ENCODE measurements around the gene XPO5.

DNA sequence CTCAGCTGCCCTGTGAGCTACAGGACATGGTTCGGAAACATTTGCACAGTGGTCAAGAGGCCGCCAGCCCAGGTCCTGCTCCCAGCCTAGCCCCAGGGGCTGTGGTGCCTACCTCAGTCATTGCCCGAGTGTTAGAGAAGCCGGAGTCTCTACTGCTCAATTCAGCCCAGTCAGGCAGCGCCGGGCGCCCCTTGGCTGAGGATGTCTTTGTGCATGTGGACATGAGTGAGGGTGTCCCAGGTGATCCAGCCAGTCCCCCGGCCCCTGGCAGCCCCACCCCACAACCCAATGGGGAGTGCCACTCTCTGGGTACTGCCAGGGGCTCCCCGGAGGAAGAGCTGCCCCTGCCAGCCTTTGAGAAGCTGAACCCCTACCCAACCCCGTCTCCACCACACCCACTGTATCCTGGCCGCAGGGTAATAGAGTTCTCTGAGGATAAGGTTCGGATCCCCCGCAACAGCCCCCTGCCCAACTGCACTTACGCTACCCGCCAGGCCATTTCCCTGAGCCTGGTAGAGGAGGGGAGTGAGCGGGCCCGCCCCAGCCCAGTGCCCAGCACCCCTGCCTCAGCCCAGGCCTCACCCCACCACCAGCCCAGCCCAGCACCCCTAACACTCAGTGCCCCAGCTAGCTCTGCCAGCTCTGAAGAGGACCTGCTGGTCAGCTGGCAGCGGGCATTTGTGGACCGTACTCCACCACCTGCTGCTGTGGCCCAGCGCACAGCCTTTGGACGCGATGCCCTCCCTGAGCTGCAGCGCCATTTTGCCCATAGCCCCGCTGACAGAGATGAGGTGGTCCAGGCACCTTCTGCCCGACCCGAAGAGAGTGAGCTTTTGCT, 70.9 kb downstream of the XPO5 start:
- TF ChIP-seq, protein P1, sequence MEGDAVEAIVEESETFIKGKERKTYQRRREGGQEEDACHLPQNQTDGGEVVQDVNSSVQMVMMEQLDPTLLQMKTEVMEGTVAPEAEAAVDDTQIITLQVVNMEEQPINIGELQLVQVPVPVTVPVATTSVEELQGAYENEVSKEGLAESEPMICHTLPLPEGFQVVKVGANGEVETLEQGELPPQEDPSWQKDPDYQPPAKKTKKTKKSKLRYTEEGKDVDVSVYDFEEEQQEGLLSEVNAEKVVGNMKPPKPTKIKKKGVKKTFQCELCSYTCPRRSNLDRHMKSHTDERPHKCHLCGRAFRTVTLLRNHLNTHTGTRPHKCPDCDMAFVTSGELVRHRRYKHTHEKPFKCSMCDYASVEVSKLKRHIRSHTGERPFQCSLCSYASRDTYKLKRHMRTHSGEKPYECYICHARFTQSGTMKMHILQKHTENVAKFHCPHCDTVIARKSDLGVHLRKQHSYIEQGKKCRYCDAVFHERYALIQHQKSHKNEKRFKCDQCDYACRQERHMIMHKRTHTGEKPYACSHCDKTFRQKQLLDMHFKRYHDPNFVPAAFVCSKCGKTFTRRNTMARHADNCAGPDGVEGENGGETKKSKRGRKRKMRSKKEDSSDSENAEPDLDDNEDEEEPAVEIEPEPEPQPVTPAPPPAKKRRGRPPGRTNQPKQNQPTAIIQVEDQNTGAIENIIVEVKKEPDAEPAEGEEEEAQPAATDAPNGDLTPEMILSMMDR (optimal IDR thresholded peaks at IDR 0.05 in 1 of 3, IDR thresholded peaks at IDR 0.05 in 1 of 3, conservative IDR thresholded peaks at IDR 0.05 in 1 of 3; ENCODE audit: extremely low read depth in 1 of 3, insufficient read depth in 2 of 3, low read length in 3 of 3) = no peak
- no peak for TF ChIP-seq EZH2 (IDR thresholded peaks at IDR 0.05; ENCODE audit: low read length)
